Progenitor cell of endocrine pancreas (in vitro differentiated cells): ENCODE results near the gene DCLRE1C. TPM values are rescaled to one million over a fixed set of nuclear protein-coding genes. Genes with fewer than 3 reads are reported as not detected.
A peak's percentile ranks its signal among the peaks of the same experiment; 100 is the strongest.

Experiments
- DNase-seq: peaks from one replicate; pipeline ENCODE4 v3.0.0; 2021; ENCODE audit warnings: low spot score; ENCODE audit not compliant: unreplicated experiment
- H3K27ac Mint-ChIP-seq: 2 replicates; pipeline ENCODE4 v1.8.0; 2021; ENCODE audit warnings: mild to moderate bottlenecking, moderate library complexity, mixed read lengths
- H3K27me3 Mint-ChIP-seq: 2 replicates; pipeline ENCODE4 v1.8.0; 2021; ENCODE audit warnings: mixed read lengths
- H3K36me3 Mint-ChIP-seq: 2 replicates; pipeline ENCODE4 v1.8.0; 2022; ENCODE audit warnings: mixed read lengths; ENCODE audit not compliant: insufficient read depth
- H3K4me1 Mint-ChIP-seq: 2 replicates; pipeline ENCODE4 v1.8.0; 2021; ENCODE audit warnings: low read depth, mixed read lengths
- H3K4me3 Mint-ChIP-seq: 2 replicates; pipeline ENCODE4 v1.8.0; 2021; ENCODE audit warnings: low read depth, mild to moderate bottlenecking, moderate library complexity, mixed read lengths
- H3K9me3 Mint-ChIP-seq: 2 replicates; pipeline ENCODE4 v1.8.0; 2021; ENCODE audit warnings: low read depth, mixed read lengths
- CTCF ChIP-seq: fragments of 200-600 bp; sonication (generic); IDR thresholded peaks from one replicate; pipeline ENCODE4 v1.5.0; 2021; ENCODE audit warnings: antibody characterized with exemption, mild to moderate bottlenecking; ENCODE audit not compliant: unreplicated experiment
- total RNA-seq: library from RNA; stranded (reverse); gene quantifications from 2 replicates; pipeline ENCODE4 v1.2.1, GENCODE V29; 2021

The DCLRE1C gene
- total RNA-seq, 1 donor from 2014 or later, result 13.5 TPM

- peaks cover 54% of the 10 kb centered on the region for H3K36me3 Mint-ChIP-seq
- H3K27me3 Mint-ChIP-seq, result no peaks in the 10 kb centered on the region
- H3K4me1 Mint-ChIP-seq, result no peaks in the 10 kb centered on the region
- H3K27ac Mint-ChIP-seq, result no peak overlapping the region
- no peak overlapping the region for H3K4me3 Mint-ChIP-seq
- DNase-seq, result no peak
- no peak for TF ChIP-seq CTCF
- H3K9me3 Mint-ChIP-seq, result peaks cover 11% of the 10 kb centered on the region
Observed at GRCh38 chr10:14906765-14907164, 47.1 kb downstream of the DCLRE1C start.

- Mint-ChIP-seq H3K4me3 (no peak overlapping the region), H3K4me1 (no peaks in the 10 kb centered on the region), H3K36me3 (peaks cover 46% of the 10 kb centered on the region), H3K9me3 (peaks cover 7% of the 10 kb centered on the region), H3K27ac (no peak overlapping the region), H3K27me3 (no peaks in the 10 kb centered on the region)
- no peak for DNase-seq
- TF ChIP-seq CTCF, result no peak
Observed at GRCh38 chr10:14905890-14906289, 48.0 kb downstream of the DCLRE1C start.

GRCh38 chr10:14904864-14905263 lies 49.0 kb downstream of the DCLRE1C start:
- Mint-ChIP-seq H3K9me3 (peaks cover 5% of the 10 kb centered on the region), H3K4me3 (no peak overlapping the region), H3K27ac (no peak overlapping the region), H3K27me3 (no peaks in the 10 kb centered on the region), H3K36me3 (peaks cover 37% of the 10 kb centered on the region), H3K4me1 (no peaks in the 10 kb centered on the region)
- no peak for TF ChIP-seq CTCF
- no peak for DNase-seq

- Mint-ChIP-seq H3K4me3 (no peak overlapping the region), H3K36me3 (peaks cover 34% of the 10 kb centered on the region), H3K9me3 (peaks cover 5% of the 10 kb centered on the region), H3K27ac (no peak overlapping the region), H3K4me1 (no peaks in the 10 kb centered on the region), H3K27me3 (no peaks in the 10 kb centered on the region)
- TF ChIP-seq CTCF, result peak; percentile 66
- no peak for DNase-seq
Observed at GRCh38 chr10:14904316-14904732, 49.6 kb downstream of the DCLRE1C start.

GRCh38 chr10:14891151-14891550 lies 62.7 kb downstream of the DCLRE1C start:
- H3K4me3 Mint-ChIP-seq, result no peak overlapping the region
- no peaks in the 10 kb centered on the region for H3K9me3 Mint-ChIP-seq
- TF ChIP-seq CTCF, result no peak
- no peak overlapping the region for H3K27ac Mint-ChIP-seq
- DNase-seq, result no peak
- H3K4me1 Mint-ChIP-seq, result peaks cover 7% of the 10 kb centered on the region
- no peaks in the 10 kb centered on the region for H3K27me3 Mint-ChIP-seq
- peaks cover 3% of the 10 kb centered on the region for H3K36me3 Mint-ChIP-seq
